A549 (cell line): ENCODE data around the gene ELF4. TPM values are rescaled to one million over a fixed set of nuclear protein-coding genes. Genes with fewer than 3 reads are reported as not detected.

Experiments used
- ATAC-seq, 2 experiments: fragments of 200-7000 bp in 1 of 2; fragments of >200 bp in 1 of 2; cut with Nextera tagmentation in 1 of 2; cut with Tn5 transposase in 1 of 2; 3 replicates each; pipeline versions ENCODE4 v1.8.0 to v1.9.1; 2018 to 2020; ENCODE audit warnings: mild to moderate bottlenecking in 1 of 2, moderate library complexity in 1 of 2
- CTCF ChIA-PET: fragments of 300-600 bp; sonication (Branson Sonifier 250); formaldehyde crosslinking; extraction: SDS; loops from one replicate; lab custom pipeline; 2021; ENCODE audit warnings: antibody characterized with exemption, inconsistent platforms; lab: Yijun Ruan, JAX
- POLR2A ChIA-PET: fragments of 350-600 bp; formaldehyde crosslinking; extraction: SDS; loops from one replicate; lab custom pipeline; 2021; ENCODE audit warnings: antibody characterized with exemption, inconsistent platforms; lab: Yijun Ruan, JAX
- DNase-seq, 2 experiments: peaks; one replicate each; pipeline versions ENCODE4 v3.0.0 to v3.0.0-alpha.2; 2011 to 2016; ENCODE audit warnings: low read depth in 1 of 2, low spot score in 1 of 2
- FAIRE-seq: peaks from 2 replicates; lab custom pipeline; 2011; peaks lifted over from hg19 to GRCh38; lab: Jason Lieb, UNC
- H3K27ac ChIP-seq, 2 experiments: fragments of >200 bp; sonication (Bioruptor Twin); formaldehyde crosslinking; 3 replicates each; pipeline ENCODE4 v1.5.1; 2016 to 2017
- H3K4me1 ChIP-seq: fragments of >200 bp; sonication (Bioruptor Twin); formaldehyde crosslinking; 3 replicates; pipeline ENCODE4 v1.6.1; 2016
- H3K4me2 ChIP-seq: fragments of >200 bp; sonication (Bioruptor Twin); formaldehyde crosslinking; 3 replicates; pipeline ENCODE4 v1.6.1; 2016
- H3K4me3 ChIP-seq: fragments of >200 bp; sonication (Bioruptor Twin); formaldehyde crosslinking; 3 replicates; pipeline ENCODE4 v1.5.1; 2016
- H3K9me3 ChIP-seq: fragments of >200 bp; sonication (Bioruptor Twin); formaldehyde crosslinking; 3 replicates; pipeline ENCODE4 v1.6.1; 2016
- CEBPB ChIP-seq, 2 experiments: fragments of >200 bp in 1 of 2; sonication (Bioruptor Twin) in 1 of 2; formaldehyde crosslinking in 1 of 2; IDR thresholded peaks; 2 replicates each; pipeline ENCODE4 v1.6.1; 2012 to 2016
- CHD2 ChIP-seq: fragments of 150-350 bp; IDR thresholded peaks from 2 replicates; pipeline ENCODE4 v1.6.1; 2014; ENCODE audit warnings: low read length; ENCODE audit not compliant: partially characterized antibody
- EHF ChIP-seq: fragments of 250-450 bp; sonication (Bioruptor Pico); IDR thresholded peaks from 2 replicates; pipeline ENCODE4 v1.5.0; 2020; ENCODE audit warnings: mild to moderate bottlenecking
- EP300 ChIP-seq, 2 experiments: fragments of >200 bp; sonication (Bioruptor Twin); formaldehyde crosslinking; IDR thresholded peaks; 2 replicates in 1 of 2; 3 replicates in 1 of 2; pipeline ENCODE4 v1.6.1; 2016 to 2017
- FOSL2 ChIP-seq, 2 experiments: fragments of 450-650 bp in 1 of 2; fragments of >200 bp in 1 of 2; sonication (Bioruptor Twin) in 1 of 2; formaldehyde crosslinking; IDR thresholded peaks; 2 replicates each; pipeline versions ENCODE4 v1.5.0 to v1.6.1; 2016 to 2020; ENCODE audit warnings: mild to moderate bottlenecking in 1 of 2, moderate library complexity in 1 of 2
- FOXS1 ChIP-seq: fragments of 250-450 bp; sonication (Bioruptor Pico); IDR thresholded peaks from 2 replicates; pipeline ENCODE4 v1.5.0; 2020; ENCODE audit warnings: mild to moderate bottlenecking, moderate library complexity
- HEYL ChIP-seq: fragments of 250-450 bp; sonication (Bioruptor Pico); IDR thresholded peaks from 2 replicates; pipeline ENCODE4 v1.8.0; 2021; ENCODE audit warnings: mild to moderate bottlenecking, moderate library complexity
- JUNB ChIP-seq: fragments of >200 bp; sonication (Bioruptor Twin); formaldehyde crosslinking; IDR thresholded peaks from 2 replicates; pipeline ENCODE4 v1.6.1; 2016
- MAFK ChIP-seq: fragments of 450-650 bp; IDR thresholded peaks from 2 replicates; pipeline ENCODE4 v1.6.1; 2014; ENCODE audit not compliant: partially characterized antibody
- MYC ChIP-seq: IDR thresholded peaks from 2 replicates; pipeline ENCODE4 v1.6.1; 2012; ENCODE audit warnings: mild to moderate bottlenecking, inconsistent platforms, low read length, improper control_type of control experiment, borderline replicate concordance
- NFE2L2 ChIP-seq: fragments of 150-350 bp; conservative IDR thresholded peaks from 2 replicates; pipeline ENCODE4 v1.6.1; 2014; ENCODE audit warnings: low read length
- NR3C1 ChIP-seq: fragments of >200 bp; sonication (Bioruptor Twin); formaldehyde crosslinking; IDR thresholded peaks from 3 replicates; pipeline ENCODE4 v1.6.1; 2017
- POLR2A ChIP-seq: IDR thresholded peaks from 2 replicates; pipeline ENCODE4 v1.6.1; 2012; ENCODE audit warnings: mild to moderate bottlenecking, low read length
- POLR2AphosphoS2 ChIP-seq: conservative IDR thresholded peaks from 2 replicates; pipeline ENCODE4 v1.6.1; 2012; ENCODE audit warnings: low read length, improper control_type of control experiment, inconsistent platforms
- RAD21 ChIP-seq, 2 experiments: fragments of >200 bp in 1 of 2; sonication (Bioruptor Twin) in 1 of 2; formaldehyde crosslinking in 1 of 2; IDR thresholded peaks in 1 of 2; conservative IDR thresholded peaks in 1 of 2; 2 replicates in 1 of 2; 3 replicates in 1 of 2; pipeline ENCODE4 v1.6.1; 2012 to 2018; ENCODE audit warnings: inconsistent platforms in 1 of 2
- RFX5 ChIP-seq: fragments of 450-650 bp; IDR thresholded peaks from 2 replicates; pipeline ENCODE4 v1.7.1; 2014; ENCODE audit warnings: antibody characterized with exemption, mild to moderate bottlenecking, moderate library complexity
- RNF2 ChIP-seq: fragments of 200-600 bp; sonication (generic); IDR thresholded peaks from 2 replicates; pipeline ENCODE4 v1.6.1; 2016; ENCODE audit warnings: low read depth, mild to moderate bottlenecking, antibody characterized with exemption, moderate library complexity, borderline replicate concordance
- TFCP2L1 ChIP-seq: fragments of 250-450 bp; sonication (Bioruptor Pico); IDR thresholded peaks from 2 replicates; pipeline ENCODE4 v1.5.0; 2021; ENCODE audit warnings: mild to moderate bottlenecking
- TP53 ChIP-seq: fragments of 250-450 bp; sonication (Bioruptor Pico); IDR thresholded peaks from 2 replicates; pipeline ENCODE4 v1.5.0; 2021; ENCODE audit warnings: mild to moderate bottlenecking, moderate library complexity
- ZC3H11A ChIP-seq: fragments of 450-650 bp; IDR thresholded peaks from 2 replicates; pipeline ENCODE4 v1.6.1; 2014; ENCODE audit warnings: antibody characterized with exemption, mild to moderate bottlenecking
- ZFP36 ChIP-seq: fragments of 450-650 bp; IDR thresholded peaks from 2 replicates; pipeline ENCODE4 v1.6.1; 2014; ENCODE audit warnings: borderline replicate concordance; ENCODE audit not compliant: partially characterized antibody
- WGBS: methylation state at CpG from one replicate; pipeline ENCODE4 v1.1.6; 2017; ENCODE audit errors: missing lambda C conversion rate; 5-methylcytosine and 5-hydroxymethylcytosine counted together
- polyA plus RNA-seq, 4 experiments: library from polyadenylated mRNA; depleted of rRNA in 3 of 4; stranded (reverse); fragments of >200 nt; fragmentation: RNase III in 1 of 4; extraction: RNeasy Plus Mini Kit Qiagen cat#74134 plus additional on column Dnase treatment in 1 of 4; gene quantifications; 2 replicates in 3 of 4; 3 replicates in 1 of 4; pipeline ENCODE4 v1.2.3, GENCODE V29; 2011 to 2017
- TF ChIP-seq, protein P1 (sequence below): fragments of >200 bp; sonication (Bioruptor Twin); formaldehyde crosslinking; IDR thresholded peaks from 3 replicates; pipeline ENCODE4 v1.5.1; 2016
- TF ChIP-seq, protein P2 (sequence below): IDR thresholded peaks from 2 replicates; pipeline ENCODE4 v1.6.1; 2012
- TF ChIP-seq, protein P3 (sequence below): fragments of 450-650 bp; IDR thresholded peaks from 2 replicates; pipeline ENCODE4 v1.6.1; 2014; ENCODE audit warnings: antibody characterized with exemption
- TF ChIP-seq, protein P4 (sequence below): fragments of 250-450 bp; sonication (Bioruptor Pico); IDR thresholded peaks from 2 replicates; pipeline ENCODE4 v1.5.0; 2020; ENCODE audit warnings: low read depth, mild to moderate bottlenecking, moderate library complexity
- TF ChIP-seq, protein P5 (sequence below): fragments of 150-350 bp; IDR thresholded peaks from 2 replicates; pipeline ENCODE4 v1.6.1; 2014; ENCODE audit warnings: low read depth, mild to moderate bottlenecking, low read length

Gene ELF4
- polyA plus RNA-seq, 2 of the 4 experiments (the other 2 are of a cell fraction), result 16.0 to 18.0 TPM

DNA sequence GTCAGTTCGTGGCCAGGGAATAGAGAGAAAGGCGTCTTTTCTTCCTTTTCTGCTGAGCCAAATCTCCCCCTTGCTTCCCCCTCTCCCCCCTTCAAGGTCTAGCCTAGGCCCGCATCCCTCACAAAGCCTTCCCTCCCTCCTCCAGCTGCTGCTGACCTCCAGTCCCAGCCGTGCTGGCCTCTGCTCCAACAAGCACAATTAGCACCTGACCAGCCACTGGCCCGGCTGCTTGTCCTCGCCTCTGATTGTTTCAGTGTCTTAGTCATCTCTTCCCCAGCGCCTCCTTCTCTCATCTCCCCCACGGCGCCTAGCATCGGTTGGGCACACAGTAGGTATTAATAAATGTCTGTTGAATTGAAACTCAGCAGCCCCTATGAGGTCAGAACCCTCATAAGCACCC lies 4.2 kb downstream of the ELF4 start (continued):
- TF ChIP-seq, protein P1, sequence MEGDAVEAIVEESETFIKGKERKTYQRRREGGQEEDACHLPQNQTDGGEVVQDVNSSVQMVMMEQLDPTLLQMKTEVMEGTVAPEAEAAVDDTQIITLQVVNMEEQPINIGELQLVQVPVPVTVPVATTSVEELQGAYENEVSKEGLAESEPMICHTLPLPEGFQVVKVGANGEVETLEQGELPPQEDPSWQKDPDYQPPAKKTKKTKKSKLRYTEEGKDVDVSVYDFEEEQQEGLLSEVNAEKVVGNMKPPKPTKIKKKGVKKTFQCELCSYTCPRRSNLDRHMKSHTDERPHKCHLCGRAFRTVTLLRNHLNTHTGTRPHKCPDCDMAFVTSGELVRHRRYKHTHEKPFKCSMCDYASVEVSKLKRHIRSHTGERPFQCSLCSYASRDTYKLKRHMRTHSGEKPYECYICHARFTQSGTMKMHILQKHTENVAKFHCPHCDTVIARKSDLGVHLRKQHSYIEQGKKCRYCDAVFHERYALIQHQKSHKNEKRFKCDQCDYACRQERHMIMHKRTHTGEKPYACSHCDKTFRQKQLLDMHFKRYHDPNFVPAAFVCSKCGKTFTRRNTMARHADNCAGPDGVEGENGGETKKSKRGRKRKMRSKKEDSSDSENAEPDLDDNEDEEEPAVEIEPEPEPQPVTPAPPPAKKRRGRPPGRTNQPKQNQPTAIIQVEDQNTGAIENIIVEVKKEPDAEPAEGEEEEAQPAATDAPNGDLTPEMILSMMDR, result no peak
- TF ChIP-seq CHD2, result no peak
- TF ChIP-seq NFE2L2, result no peak
- TF ChIP-seq TP53 (CRISPR knock-in tag), result no peak
- TF ChIP-seq MAFK, result no peak
- TF ChIP-seq POLR2AphosphoS2, result no peak
- TF ChIP-seq MYC, result no peak
- no peak for TF ChIP-seq EHF (CRISPR knock-in tag)
- TF ChIP-seq, protein P2, sequence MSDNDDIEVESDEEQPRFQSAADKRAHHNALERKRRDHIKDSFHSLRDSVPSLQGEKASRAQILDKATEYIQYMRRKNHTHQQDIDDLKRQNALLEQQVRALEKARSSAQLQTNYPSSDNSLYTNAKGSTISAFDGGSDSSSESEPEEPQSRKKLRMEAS, result no peak
- TF ChIP-seq FOSL2 (IDR thresholded peaks at IDR 0.05), result no peak
- TF ChIP-seq FOSL2 (CRISPR knock-in tag; IDR thresholded peaks at IDR 0.05), result no peak
- no peak for TF ChIP-seq JUNB
- TF ChIP-seq FOXS1, result no peak

DNA sequence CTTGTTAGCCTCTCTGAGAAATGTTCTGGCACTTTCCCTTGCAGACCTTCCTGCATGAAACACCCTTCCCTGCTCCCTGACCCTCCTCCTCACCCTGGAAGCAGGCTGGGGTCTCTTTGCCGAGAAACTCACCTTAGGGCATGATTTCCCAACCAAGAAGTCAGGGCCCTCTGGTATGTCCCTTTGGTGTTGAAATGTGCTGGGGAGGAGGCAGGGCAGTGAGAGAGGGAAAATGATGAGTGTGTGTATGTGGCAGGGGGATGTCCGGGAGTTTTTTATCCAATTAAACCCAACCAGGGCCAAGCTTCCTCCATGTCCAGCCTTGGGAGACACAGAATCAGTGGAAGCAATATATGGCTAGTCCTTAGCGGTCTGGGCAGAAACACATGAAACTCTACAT lies 5.1 kb downstream of the ELF4 start:
- Histone ChIP-seq H3K4me2 (no peak overlapping the region), H3K9me3 (no peaks in the 10 kb centered on the region), H3K4me3 (no peak overlapping the region), H3K27ac (no peak overlapping the region), H3K4me1 (peaks cover 36% of the 10 kb centered on the region)
- POLR2A ChIA-PET, result no interaction called here
- 88% methylated on average over 2 of the region's 3 CpGs for WGBS
- FAIRE-seq, result peak; percentile 43
- TF ChIP-seq HEYL (CRISPR knock-in tag) (no peak), RFX5 (no peak), POLR2AphosphoS2 (no peak), RAD21 (conservative IDR thresholded peaks at IDR 0.05 in 1 of 2, IDR thresholded peaks at IDR 0.05 in 1 of 2) (no peak), ZC3H11A (no peak), CEBPB (IDR thresholded peaks at IDR 0.05) (no peak), RNF2 (no peak)
- TF ChIP-seq, protein P3, sequence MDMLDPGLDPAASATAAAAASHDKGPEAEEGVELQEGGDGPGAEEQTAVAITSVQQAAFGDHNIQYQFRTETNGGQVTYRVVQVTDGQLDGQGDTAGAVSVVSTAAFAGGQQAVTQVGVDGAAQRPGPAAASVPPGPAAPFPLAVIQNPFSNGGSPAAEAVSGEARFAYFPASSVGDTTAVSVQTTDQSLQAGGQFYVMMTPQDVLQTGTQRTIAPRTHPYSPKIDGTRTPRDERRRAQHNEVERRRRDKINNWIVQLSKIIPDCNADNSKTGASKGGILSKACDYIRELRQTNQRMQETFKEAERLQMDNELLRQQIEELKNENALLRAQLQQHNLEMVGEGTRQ, result no peak
- TF ChIP-seq, protein P4, sequence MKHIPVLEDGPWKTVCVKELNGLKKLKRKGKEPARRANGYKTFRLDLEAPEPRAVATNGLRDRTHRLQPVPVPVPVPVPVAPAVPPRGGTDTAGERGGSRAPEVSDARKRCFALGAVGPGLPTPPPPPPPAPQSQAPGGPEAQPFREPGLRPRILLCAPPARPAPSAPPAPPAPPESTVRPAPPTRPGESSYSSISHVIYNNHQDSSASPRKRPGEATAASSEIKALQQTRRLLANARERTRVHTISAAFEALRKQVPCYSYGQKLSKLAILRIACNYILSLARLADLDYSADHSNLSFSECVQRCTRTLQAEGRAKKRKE (CRISPR knock-in tag), result no peak
- TF ChIP-seq, all 56 proteins: peak for 0
- CTCF ChIA-PET, result interaction anchor here (0.6 to 1.2 kb wide), 5 partner anchors 16 to 180 kb away, joined by 3 to 4 read pairs (median 3); no protein-coding TSS in a partner anchor
- ATAC-seq (no peak), DNase-seq (no peak)

DNA sequence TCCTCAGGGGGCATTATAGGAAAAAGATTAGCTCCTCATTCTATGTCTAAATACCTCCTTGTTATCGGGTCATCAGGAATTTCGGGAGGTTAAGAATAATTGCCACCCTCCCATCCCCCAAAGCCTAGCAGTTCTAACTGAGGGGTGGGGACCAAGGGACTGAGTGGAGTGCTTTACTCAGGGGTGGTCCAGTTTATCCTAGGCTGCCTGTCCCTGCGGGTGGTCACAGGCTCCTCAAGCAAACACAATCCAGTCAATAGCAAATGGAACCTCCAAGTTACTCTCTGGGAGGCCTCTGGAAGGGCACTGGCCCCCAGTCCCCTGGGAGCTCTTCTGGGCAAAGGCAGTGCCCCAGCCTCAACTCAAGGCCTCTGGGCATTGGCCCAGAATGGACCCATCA lies 6.7 kb downstream of the ELF4 start:
- CTCF ChIA-PET, result no interaction called here
- H3K27ac ChIP-seq, result no peak overlapping the region
- no peaks in the 10 kb centered on the region for H3K9me3 ChIP-seq
- FAIRE-seq (no peak), ATAC-seq (no peak), DNase-seq (no peak)
- TF ChIP-seq POLR2A, result no peak
- TF ChIP-seq FOXS1, result no peak
- no peak for TF ChIP-seq TFCP2L1 (CRISPR knock-in tag)
- no peak for TF ChIP-seq EP300 (IDR thresholded peaks at IDR 0.05)
- TF ChIP-seq NR3C1, result no peak
- TF ChIP-seq ZFP36, result no peak
- TF ChIP-seq, protein P5, sequence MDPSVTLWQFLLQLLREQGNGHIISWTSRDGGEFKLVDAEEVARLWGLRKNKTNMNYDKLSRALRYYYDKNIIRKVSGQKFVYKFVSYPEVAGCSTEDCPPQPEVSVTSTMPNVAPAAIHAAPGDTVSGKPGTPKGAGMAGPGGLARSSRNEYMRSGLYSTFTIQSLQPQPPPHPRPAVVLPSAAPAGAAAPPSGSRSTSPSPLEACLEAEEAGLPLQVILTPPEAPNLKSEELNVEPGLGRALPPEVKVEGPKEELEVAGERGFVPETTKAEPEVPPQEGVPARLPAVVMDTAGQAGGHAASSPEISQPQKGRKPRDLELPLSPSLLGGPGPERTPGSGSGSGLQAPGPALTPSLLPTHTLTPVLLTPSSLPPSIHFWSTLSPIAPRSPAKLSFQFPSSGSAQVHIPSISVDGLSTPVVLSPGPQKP, result no peak
- WGBS, result 88% methylated on average over 3 of the region's 3 CpGs
- H3K4me2 ChIP-seq, result no peak overlapping the region
- POLR2A ChIA-PET, result no interaction called here
- peaks cover 35% of the 10 kb centered on the region for H3K4me1 ChIP-seq
- no peak overlapping the region for H3K4me3 ChIP-seq
